Ishikawa (cell line): ENCODE results near the gene FASLG.

ENCODE experiments used
- CREB1 ChIP-seq: IDR thresholded peaks from 2 replicates; pipeline ENCODE4 v1.6.1; 2012; ENCODE audit warnings: low read depth
- EP300 ChIP-seq: IDR thresholded peaks from 2 replicates; pipeline ENCODE4 v1.6.1; 2012; ENCODE audit warnings: borderline replicate concordance
- REST ChIP-seq: IDR thresholded peaks from 2 replicates; pipeline ENCODE4 v1.6.1; 2012; ENCODE audit warnings: low read depth, mild to moderate bottlenecking
- TAF1 ChIP-seq: IDR thresholded peaks from 2 replicates; pipeline ENCODE4 v1.6.1; 2012; ENCODE audit warnings: low read depth, mild to moderate bottlenecking

DNA sequence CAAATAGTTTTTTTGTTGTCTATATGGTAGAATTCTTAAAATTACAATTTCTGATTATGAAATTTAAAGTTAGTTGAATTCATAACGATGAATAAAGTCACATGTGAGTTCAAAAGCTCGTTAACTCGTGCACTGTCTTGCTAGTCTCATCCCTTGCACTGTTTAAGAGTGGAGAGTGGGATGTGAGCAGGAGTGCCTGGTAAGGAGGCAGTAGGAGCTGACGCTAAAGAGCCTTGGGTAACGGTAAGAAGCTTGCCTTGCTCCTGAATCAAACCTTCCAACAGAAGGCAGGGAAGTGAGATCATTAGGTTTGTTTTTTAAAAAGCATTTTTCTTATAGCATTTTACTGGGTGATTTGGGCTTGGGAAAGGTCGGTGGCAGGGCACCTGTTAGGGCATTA lies 2.3 kb upstream of the FASLG start:
- no peak for TF ChIP-seq TAF1
- no peak for TF ChIP-seq CREB1
- TF ChIP-seq REST = no peak
- no peak for TF ChIP-seq EP300
